Testis (tissue), 3 donors: ENCODE data around the gene PAPOLA. TPM values are rescaled to one million over a fixed set of nuclear protein-coding genes. Genes with fewer than 3 reads are reported as not detected.
A peak's percentile ranks its signal among the peaks of the same experiment; 100 is the strongest.

Experiments
- DNase-seq: peaks from one replicate; pipeline ENCODE4 v3.0.0-alpha.2; 2019
- H3K27ac ChIP-seq, 2 donors: fragments of 200-600 bp; sonication (generic); one replicate each; pipeline ENCODE4 v1.5.1; 2019
- H3K27me3 ChIP-seq: fragments of 200-600 bp; sonication (generic); one replicate; pipeline ENCODE4 v1.5.1; 2019
- H3K36me3 ChIP-seq: fragments of 200-600 bp; sonication (generic); one replicate; pipeline ENCODE4 v1.5.1; 2017; ENCODE audit warnings: low read depth; ENCODE audit errors: missing control alignments
- H3K4me1 ChIP-seq: fragments of 200-600 bp; sonication (generic); one replicate; pipeline ENCODE4 v1.5.1; 2019
- H3K4me3 ChIP-seq, 2 donors: fragments of 200-600 bp; sonication (generic); one replicate each; pipeline ENCODE4 v1.5.1; 2017 to 2019
- H3K9me3 ChIP-seq: fragments of 200-600 bp; sonication (generic); one replicate; pipeline ENCODE4 v1.5.1; 2017
- POLR2A ChIP-seq: fragments of 450-650 bp; IDR thresholded peaks from one replicate; pipeline ENCODE4 v1.6.1; 2017; ENCODE audit warnings: antibody characterized with exemption, mild to moderate bottlenecking, moderate library complexity
- WGBS, 2 donors: methylation state at CpG; one replicate each; pipeline ENCODE4 v1.1.5; 2018; 5-methylcytosine and 5-hydroxymethylcytosine counted together
- intact Hi-C: fragments of 100-400 bp; cut with DNase I; formaldehyde crosslinking; loops from one replicate; pipeline ENCODE4 v1.15.1; 2023; ENCODE audit warnings: low total_unique reads
- polyA plus RNA-seq: library from polyadenylated mRNA; stranded (reverse); fragments of 350-450 nt; fragmentation: Illumina TruSeq; extraction: RNeasy Lipid Tissue Mini Kit (QIAGEN cat#74804); gene quantifications from one replicate; pipeline ENCODE4 v1.2.3, GENCODE V29; 2014; ENCODE audit warnings: low read depth, low replicate concordance; ENCODE audit not compliant: insufficient read depth
- total RNA-seq, 2 donors: library from RNA; depleted of rRNA; stranded (reverse); fragments of >200 nt; gene quantifications; one replicate each; pipeline ENCODE4 v1.2.3, GENCODE V29; 2016
- TF ChIP-seq, protein P1 (sequence below), 3 experiments: fragments of 450-650 bp in 2 of 3; fragments of 200-600 bp in 1 of 3; sonication (generic) in 1 of 3; IDR thresholded peaks; one replicate each; pipeline ENCODE4 v1.5.1; 2016 to 2019; ENCODE audit warnings: antibody characterized with exemption in 3 of 3, mild to moderate bottlenecking in 2 of 3, moderate library complexity in 1 of 3

PAPOLA gene
- total and polyA plus RNA-seq, 3 donors from 2014 or later = 166 to 255 (median 194) TPM

DNA sequence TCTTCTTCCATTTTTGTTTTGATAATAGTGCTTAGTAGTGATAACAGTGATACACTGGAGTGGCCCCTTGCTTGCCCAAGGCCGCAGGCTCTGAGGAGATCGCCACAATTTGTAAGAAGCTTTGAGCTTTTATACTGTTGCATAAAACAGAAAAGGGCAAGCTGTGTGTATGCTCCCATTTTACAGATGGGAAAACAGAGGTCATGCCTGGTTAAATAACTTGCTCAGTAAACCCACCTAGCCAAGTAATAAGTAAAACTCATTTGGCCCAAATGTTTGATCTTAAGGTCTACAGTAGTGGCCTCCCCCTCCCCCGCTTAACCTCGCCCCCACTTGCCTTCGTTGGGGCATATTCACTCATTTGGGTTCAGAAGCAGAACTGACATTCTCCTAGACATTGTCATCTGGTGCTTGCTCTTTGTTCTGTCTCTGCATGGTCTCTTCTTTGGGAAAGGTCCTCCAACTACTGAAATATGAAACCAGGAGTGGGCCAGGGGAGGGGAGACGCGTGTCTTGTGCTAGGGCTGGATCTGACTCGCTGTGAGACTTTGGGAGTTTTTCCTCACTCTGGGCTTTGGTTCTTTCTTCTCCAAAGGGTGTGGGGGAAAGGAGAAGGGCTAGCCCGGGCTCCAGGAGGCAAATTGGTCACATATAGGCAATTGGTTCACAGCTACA is 88.1 kb downstream of the PAPOLA start:
- TF ChIP-seq, protein P1, sequence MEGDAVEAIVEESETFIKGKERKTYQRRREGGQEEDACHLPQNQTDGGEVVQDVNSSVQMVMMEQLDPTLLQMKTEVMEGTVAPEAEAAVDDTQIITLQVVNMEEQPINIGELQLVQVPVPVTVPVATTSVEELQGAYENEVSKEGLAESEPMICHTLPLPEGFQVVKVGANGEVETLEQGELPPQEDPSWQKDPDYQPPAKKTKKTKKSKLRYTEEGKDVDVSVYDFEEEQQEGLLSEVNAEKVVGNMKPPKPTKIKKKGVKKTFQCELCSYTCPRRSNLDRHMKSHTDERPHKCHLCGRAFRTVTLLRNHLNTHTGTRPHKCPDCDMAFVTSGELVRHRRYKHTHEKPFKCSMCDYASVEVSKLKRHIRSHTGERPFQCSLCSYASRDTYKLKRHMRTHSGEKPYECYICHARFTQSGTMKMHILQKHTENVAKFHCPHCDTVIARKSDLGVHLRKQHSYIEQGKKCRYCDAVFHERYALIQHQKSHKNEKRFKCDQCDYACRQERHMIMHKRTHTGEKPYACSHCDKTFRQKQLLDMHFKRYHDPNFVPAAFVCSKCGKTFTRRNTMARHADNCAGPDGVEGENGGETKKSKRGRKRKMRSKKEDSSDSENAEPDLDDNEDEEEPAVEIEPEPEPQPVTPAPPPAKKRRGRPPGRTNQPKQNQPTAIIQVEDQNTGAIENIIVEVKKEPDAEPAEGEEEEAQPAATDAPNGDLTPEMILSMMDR (IDR thresholded peaks at IDR 0.05) = no peak
- no peak for TF ChIP-seq POLR2A
- 78 to 83% methylated on average over 9 of the region's 9 CpGs for WGBS, 2 donors
- no peak overlapping the region for H3K4me3 ChIP-seq
- DNase-seq = no peak
- no peak overlapping the region for H3K27ac ChIP-seq
- H3K27me3 ChIP-seq = no peaks in the 10 kb centered on the region
- H3K36me3 ChIP-seq = no peaks in the 10 kb centered on the region
- H3K4me1 ChIP-seq = peaks cover 3% of the 10 kb centered on the region
- intact Hi-C loops = no loop called here
- no peaks in the 10 kb centered on the region for H3K9me3 ChIP-seq

DNA sequence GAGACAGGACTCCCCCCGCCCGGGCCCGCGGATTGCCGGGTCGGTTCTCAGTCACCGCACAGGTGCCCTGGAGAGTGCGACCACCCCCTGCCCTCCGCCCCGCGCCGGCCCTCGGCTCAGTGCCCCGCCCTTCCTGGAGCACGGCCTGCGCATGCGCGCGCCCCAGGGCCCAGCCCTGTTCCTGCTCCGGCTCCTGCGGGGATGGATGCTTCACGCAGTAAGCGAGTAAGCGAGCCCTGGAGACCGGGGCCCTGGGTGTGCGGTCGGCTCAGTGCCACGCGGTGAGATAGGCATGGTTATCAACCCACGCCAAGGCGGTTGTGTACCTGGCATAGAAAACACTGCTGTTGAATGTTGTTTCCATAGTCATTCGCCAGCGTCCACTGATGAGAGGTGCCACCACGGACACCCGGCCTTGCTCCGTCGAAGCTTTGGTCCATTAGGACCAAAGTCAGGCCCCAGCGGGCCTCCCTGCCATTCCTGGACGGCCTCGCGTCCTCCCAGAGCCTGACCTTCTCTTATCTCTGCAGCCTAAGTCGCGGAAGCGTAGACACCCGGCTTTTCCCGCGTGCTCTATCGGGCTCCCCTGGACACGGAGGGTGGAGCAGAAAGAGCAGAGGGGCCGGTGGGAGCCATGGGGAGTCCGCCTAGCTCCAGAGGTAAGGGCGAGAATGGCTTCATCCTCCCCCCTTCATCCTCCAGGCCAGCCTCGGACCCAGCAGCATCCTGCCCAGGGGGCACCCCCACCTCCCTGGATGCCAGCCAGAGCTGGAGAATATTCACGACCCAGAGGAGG is 90.6 kb downstream of the PAPOLA start:
- intact Hi-C loops = no loop called here
- WGBS, 2 donors = 2 to 6% methylated on average over 28 to 54 of the region's 54 CpGs

DNA sequence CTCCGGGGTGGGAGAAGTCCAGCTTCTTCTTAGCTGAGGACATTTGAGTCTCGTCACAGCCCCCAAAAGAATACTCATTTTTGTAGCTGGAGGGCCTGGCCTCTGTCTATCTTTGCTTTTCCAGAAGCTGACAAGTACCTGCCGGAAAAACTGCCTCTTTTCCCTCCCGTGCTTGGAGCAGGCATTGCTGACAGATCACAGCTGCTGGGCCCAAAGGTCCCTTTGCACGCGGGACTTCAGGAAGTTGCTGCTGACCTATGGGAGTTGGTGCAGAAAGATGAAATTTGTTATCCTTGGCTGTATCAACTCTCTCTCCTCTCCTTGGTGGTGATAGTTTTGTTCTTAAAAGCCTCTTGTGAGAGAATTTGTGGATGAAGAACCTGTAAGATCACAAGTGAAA is 92.8 kb downstream of the PAPOLA start:
- Histone ChIP-seq H3K9me3 (no peaks in the 10 kb centered on the region), H3K36me3 (no peaks in the 10 kb centered on the region), H3K4me3 (no peak overlapping the region), H3K27me3 (no peaks in the 10 kb centered on the region), H3K4me1 (peaks cover 3% of the 10 kb centered on the region), H3K27ac (no peak overlapping the region)
- 78 to 79% methylated on average over 6 of the region's 6 CpGs for WGBS, 2 donors
- TF ChIP-seq, protein P1 (IDR thresholded peaks at IDR 0.05) = no peak
- no peak for TF ChIP-seq POLR2A
- DNase-seq = no peak
- intact Hi-C loops = no loop called here

More for the DNA sequence above, 90.6 kb downstream of the PAPOLA start:
- no peaks in the 10 kb centered on the region for H3K36me3 ChIP-seq
- H3K4me3 ChIP-seq = peak overlapping the region; percentile 32 to 48
- peaks cover 3% of the 10 kb centered on the region for H3K4me1 ChIP-seq
- peak; percentile 70 for DNase-seq
- TF ChIP-seq, protein P1 (IDR thresholded peaks at IDR 0.05) = no peak
- no peak for TF ChIP-seq POLR2A
- no peaks in the 10 kb centered on the region for H3K27me3 ChIP-seq
- H3K27ac ChIP-seq = no peak overlapping the region
- H3K9me3 ChIP-seq = no peaks in the 10 kb centered on the region

DNA sequence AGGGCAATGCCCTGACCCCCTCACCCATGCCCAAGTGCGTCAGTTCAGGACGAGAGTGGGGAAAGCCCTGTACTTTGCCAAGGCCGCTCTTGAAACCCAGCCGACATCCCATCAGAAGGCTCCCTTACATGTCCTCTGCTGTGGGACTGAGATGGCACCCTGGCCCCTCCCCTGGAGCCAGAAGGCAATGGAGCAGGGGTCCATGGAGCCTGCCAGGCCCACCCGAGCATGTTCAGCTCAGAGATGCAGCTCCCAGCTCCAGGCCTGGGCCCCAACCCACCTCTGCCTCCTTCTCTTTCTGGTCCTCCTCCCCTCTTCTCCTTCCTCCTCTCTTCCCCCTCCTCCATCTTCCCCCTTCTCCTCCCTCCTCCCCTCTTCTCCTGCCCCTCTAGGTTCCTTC is 95.5 kb downstream of the PAPOLA start:
- Histone ChIP-seq H3K27ac (no peak overlapping the region), H3K27me3 (no peaks in the 10 kb centered on the region), H3K4me3 (no peak overlapping the region), H3K4me1 (peaks cover 2% of the 10 kb centered on the region), H3K9me3 (no peaks in the 10 kb centered on the region), H3K36me3 (no peaks in the 10 kb centered on the region)
- no peak for DNase-seq
- intact Hi-C loops = no loop called here
- TF ChIP-seq, protein P1 (IDR thresholded peaks at IDR 0.05) = no peak
- no peak for TF ChIP-seq POLR2A
- 91 to 92% methylated on average over 4 to 5 of the region's 5 CpGs for WGBS, 2 donors
